T-helper 9 cell (primary cell): ENCODE data around the gene IST1.
"Not testable (repeated sequence)": the region's sequence is repeated elsewhere in the genome, so short reads cannot be mapped to it uniquely, and the experiment has no call there.

ENCODE experiments used
- DNase-seq: peaks from one replicate; pipeline ENCODE4 v3.0.0-alpha.2; 2020

IST1 gene

DNA sequence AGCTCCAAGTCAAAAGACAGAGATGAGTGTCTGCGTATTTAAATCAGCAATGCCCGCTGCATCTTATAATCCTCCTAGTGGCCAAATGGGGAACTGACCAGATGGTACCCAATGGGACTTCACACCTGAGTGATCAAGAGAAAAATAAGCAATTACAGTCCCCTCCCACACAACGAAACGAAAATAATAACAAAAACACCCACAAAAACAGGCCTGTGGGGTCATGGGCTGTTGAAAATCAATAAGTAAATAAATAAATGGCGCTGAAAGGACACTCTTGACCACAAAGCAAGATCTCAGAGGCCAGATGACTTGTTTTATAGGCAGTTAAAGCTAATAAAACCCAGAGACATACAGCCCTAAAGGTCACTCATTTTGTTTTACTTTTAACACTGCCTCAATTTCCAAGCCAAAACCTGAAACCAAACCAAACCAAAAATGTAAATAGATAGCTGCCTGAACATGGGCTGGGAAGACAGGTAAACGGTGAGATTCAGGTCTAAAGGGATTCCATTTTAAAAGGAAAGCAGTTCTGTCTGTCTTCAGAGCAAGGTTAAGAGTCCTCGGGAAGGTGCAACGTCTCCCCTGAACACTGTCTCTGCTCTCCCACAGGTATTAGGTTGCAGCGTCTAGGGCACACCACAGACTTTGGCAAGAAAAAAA lies 12.7 kb upstream of the IST1 start:
- DNase-seq = peak; percentile 66

DNA sequence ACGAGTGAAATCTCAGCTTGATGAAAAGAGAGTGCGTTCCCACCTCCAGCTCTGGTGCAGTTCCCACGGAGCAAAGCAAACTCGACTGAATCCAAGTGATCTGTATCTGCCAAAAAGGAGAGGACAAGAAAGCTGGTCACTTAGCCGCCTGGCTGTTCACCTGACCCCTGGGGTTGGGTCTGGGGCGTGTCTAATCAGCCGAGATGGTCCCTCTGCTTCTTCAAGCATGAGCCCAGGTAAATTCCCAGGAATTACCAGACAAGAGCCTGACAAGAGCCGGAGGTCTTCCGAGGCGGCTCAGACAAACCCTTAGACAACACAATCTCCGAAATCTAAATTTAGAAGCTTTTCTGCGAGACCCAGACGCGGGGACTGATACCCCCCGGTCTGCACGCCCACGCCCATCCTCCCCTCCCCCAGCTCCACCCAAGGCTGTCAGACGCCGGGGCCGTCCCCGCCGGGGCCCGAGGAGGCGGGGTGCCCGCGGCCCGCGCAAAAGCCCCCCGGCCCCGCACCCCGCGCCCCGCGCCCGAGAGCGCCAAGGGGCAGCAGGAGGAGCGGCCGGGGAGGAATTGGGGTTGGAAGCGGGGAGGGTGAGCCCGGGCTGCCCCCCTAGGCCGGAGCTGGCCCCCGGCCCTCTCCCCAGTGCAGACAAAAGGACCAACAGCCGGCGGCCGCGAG lies 12.0 kb upstream of the IST1 start:
- peak; percentile 51 for DNase-seq

DNA sequence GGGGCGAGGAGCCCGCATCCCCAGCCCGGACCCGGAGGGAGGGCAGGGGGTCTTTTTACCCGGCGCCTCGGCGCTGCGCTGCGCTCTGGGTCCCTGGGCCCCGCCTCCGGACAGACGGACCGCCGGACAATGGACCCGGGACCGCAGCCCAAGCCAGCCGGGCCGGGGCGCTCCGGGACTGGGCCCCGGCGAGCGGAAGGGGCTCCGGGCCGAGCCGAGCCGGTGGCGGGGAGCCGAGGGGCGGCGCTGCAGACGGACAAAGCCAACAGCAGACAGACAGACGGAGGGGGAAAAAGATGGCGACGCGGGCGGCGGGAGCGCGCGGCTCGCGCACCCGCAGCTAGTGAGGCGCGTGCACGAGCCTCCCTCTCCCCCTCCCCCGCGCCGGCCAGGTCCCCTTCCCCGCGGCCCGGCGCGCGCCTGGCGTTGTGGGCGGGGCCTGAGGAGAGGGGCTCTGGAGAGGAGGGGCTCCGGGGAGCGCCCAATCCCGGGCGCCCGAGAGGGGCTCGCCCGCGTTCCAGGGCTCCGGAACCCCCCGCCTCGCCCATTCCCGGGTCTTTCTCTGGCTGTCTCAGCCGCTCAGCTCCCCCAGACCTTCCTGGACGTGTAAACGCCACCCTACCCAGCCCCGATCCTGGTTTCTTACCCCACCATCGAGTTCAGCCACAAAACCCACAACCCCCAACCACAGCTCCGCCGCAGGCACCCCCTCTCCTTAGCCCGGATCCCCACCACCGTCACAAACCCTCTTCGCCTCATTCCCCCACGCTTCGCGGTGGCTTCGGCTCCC lies 11.3 kb upstream of the IST1 start, which contains the start of gene ZNF821:
Gene ZNF821 (minus strand): TSS at position 334 of the 790 bp plus-strand sequence. CDS start 4,236 bp downstream, outside the sequence.
- DNase-seq = peak; percentile 79

DNA sequence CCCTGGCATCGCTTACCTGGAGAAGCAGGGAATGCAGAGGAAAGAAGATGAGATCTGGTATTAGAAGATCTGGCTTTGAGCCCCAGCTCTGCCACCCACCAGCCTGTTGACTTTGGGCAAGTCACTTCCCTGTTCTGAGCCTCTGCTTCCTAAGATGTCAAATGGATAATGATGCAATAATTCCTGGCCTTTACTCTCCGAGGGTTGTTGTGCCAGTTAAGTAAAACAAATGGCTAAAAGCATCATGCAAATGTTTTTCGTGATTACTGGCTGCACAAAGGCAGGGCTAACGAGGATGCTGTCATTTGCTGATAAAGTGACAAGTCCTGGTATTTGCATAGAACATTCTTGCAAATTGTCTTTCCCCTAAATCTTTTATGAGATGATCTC lies 10.1 kb upstream of the IST1 start:
- no peak for DNase-seq

DNA sequence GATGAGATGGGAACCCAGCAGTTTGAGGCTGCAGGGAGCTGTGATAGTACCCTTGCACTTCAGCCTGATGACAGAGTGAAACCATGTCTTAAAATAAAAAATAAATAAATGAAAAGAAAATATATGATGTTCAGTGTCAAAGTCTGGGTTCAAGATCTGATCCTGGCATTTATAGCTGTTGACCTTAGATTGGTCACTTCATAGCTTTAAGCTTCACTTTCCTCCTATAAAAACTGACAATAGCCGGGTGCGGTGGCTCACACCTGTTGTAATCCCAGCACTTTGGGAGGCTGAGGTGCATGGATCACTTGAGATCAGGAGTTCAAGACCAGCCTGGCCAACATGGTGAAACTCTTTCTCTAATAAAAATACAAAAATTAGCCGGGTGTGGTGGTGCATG lies 6.2 kb upstream of the IST1 start:
- DNase-seq = no peak

DNA sequence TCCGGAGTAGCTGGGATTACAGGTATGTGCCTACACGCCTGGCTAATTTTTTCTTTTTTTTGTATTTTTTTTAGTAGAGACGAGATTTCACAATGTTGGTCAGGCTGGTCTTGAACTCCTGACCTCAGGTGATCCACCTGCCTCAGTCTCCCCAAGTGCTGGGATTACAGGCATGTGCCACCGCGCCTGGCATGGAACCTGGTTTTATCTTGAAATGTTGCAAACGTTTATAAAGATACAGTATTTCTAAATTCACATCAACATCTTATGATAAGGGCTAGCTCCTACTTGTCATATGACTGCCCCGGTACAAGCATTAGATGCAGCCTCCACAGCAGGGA lies 1.5 kb upstream of the IST1 start:
- DNase-seq = no peak

DNA sequence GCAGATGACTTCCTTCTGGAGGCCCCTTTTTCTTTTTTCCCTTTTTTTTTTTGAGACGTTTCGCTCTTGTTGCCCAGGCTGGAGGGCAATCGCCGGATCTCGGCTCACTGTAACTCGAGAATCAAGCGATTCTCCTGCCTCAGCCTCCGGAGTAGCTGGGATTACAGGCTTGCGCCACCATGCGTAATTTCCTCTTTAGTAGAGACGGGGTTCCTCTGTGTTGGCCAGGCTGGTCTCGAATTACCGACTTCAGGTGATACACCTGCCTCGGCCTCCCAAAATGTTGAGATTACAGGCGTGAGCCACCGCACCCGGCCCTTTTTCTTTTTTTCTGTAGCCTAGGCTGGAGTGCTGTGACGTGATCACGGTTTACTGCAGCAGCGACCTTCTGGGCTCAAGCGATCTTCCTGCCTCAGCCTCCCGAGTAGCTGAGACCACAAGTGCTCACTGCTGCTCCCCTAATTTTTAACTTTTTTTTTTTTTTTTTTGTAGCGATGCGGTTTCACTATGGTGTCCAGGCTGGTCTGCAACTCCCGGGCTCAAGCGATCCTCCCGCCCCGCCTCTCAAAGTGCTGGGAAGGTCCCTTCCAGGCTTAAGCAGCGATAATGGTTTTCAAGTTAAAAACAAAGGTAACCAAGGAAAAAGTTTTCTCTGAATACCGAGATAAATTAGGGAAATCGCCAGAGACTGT lies 956 bp upstream of the IST1 start:
- peak; percentile 21 for DNase-seq

DNA sequence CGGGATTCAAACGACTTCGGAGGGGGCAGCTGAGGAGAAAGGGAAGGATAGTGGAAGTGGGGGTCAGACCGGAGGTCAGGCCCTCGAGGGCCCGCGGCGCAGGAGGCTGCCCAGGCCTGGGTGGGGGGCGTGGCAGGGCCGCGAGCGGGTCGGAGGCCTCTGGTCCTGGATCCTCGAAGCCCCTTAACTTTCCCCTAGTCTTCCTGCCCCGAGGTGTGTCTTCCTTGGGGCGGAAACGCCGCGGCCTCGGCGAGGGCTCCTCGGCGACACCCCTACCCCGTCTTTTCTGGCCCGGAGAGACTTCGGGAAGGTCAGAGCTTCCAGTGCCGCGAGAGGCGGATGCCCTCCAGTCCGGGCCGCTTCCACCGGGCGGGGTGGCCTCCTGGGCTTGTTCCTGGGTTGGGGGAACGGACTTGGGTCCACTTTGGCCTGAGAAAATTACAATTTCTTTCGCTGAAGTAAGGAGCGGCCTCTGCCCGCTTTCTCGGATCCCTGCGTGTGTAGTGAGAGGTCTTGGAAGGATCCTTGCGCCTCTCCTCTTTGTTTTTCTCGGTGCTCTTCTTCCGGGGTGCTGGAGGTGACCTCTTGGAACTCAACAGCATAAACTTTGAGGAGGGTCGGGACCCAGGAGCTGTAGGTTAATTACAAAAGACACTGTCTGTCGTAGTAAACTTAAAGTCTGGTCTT lies 491 bp downstream of the IST1 start:
- DNase-seq = no peak

DNA sequence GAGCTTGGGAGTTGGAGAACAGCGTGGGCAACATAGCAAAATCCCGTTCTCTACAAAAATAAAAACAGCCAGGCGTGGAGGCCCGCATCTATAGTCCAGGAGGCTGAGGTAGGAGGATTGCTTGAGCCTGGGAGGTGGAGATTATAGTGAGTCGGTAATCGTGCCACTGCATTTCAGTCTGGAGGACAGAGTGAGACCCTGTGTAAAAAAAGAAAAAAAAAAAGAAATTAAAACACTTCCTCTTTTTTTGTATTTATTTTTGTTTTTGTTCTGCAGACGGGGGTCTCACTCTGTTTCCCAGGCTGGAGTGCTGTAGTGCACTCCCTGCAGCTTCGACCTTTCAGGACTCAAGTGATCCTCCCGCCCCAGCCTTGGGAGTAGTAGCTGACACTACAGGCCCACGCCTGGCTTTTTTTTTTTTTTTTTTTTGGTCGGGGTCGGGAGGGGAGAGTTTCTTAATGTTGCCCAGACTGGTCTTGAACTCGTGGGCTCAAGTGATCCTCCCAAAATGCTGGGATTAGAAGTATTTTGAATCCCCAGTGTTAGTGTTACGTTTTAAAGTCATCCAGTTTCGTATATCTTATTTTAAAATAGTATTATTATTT lies 1.5 kb downstream of the IST1 start:
- DNase-seq = no peak

DNA sequence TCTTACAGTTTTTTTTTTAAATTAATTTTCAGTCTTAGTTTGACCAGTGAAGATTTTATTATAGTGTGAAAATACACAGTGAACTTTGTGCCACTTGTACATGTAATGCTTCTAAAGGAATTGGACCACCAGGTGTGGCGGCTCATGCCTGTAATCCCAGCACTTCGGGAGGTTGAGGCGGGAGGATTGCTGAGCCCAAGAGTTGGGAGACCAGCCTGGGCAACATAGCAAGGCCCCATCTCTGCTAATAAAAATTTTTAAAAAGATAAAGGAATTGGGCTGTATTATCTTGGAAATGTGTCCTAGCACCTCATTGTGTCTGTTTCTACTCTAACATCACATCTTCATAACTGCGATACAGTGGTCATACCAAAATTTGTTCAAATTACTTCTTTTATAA lies 3.8 kb downstream of the IST1 start:
- DNase-seq = no peak

DNA sequence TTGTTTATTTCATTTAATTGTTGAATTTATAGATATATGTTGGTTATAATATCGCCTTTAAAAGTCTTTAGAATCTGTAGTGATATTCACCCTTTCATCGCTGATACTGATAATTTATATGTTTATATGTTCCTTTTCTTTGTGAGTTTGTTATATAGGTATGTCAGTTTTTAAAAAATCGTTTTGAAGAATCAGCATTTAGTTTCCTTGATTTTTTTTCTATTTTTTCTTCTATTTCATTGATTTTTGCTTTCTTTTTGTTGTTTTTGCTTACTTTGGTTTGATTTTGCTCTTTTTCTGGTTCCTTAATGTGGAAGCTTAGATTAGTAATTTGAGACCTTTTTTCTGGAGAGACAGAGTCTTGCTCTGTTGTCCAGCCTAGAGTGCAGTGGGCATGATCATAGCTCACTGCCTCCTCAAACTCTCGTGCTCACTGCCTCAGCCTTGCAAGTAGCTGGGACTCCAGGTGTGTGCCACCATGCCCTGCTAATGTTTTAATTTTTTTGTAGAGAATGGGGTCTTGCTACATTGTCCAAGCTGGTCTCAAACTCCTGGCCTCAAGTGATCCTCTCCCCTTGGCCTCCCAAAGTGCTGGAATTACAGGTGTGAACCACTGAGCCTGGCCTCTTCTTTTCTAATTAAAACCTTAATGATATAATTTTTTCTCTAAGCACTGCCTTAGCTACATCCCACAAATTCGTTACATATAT lies 7.5 kb downstream of the IST1 start:
- no peak for DNase-seq

DNA sequence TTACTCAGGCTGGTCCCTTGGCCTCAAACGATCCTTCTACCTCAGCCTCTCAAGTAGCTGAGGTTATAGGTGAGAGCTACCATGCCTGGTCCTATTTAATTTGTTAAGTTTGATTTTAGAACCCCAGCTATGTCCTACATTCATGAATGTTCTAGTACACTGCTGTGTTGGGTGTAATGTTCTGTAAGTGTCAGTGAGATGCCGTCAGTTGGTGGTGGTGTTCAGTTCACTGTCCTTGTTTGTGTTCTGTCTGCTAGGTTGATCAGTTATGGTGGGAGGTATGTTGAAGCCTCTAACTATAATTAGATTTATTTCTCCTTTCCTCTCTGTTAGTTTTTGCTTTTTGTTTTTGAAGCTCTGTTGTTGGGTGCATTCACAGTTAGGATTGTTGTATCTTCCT lies 8.3 kb downstream of the IST1 start:
- DNase-seq = no peak

DNA sequence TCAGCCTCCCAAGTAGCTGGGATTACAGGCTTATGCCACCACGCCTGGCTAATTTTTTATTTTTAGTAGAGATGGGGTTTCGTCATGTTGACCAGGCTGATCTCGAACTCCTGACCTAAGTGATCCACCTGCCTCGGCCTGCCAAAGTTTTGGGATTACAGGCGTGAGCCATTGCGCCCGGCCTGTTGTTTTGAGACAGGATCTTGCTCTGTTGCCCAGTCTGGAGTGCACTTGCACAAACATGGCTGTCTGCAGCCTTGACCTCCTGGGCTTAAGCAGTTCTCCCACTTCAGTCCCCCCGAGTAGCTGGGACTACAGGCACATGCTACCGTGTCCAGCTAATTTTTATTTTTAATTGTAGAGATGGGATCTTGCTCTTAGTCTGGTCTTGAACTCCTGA lies 8.9 kb downstream of the IST1 start:
- no peak for DNase-seq

DNA sequence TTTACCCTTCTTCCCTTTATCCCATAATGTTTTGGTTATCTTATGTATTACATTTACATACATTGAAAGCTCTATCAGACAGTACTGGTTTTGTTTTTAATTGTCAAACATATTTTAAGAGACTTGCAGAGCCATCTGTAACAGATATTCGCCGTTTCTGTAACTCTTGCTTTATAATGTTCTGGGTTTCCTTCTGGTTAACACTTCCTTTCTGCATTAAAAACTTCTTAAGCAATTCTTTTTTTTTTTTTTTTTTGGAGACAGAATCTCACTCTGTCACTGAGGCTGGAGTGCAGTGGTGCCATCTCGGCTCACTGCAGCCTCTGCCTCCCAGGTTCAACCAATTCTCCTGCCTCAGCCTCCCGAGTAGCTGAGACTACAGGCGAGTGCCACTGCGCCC lies 10.4 kb downstream of the IST1 start:
- DNase-seq = not testable (repeated sequence)

DNA sequence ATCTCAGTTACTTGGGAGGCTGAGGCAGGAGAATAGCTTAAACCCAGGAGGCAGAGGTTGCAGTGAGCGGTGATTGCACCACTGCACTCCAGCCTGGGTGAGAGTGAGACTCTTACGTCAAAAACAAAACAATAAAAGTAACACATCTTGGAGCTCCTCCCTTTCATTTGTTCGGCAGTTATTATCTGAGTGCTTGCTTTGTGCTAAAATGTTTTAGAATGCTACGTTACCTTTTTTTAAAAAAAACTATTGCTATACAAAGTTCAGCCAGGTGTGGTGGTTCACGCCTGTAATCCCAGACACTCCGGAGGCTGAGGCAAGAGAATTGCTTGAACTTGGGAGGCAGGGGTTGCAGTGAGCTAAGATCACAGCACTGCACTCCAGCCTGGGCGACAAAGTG lies 15.8 kb downstream of the IST1 start:
- DNase-seq = no peak

DNA sequence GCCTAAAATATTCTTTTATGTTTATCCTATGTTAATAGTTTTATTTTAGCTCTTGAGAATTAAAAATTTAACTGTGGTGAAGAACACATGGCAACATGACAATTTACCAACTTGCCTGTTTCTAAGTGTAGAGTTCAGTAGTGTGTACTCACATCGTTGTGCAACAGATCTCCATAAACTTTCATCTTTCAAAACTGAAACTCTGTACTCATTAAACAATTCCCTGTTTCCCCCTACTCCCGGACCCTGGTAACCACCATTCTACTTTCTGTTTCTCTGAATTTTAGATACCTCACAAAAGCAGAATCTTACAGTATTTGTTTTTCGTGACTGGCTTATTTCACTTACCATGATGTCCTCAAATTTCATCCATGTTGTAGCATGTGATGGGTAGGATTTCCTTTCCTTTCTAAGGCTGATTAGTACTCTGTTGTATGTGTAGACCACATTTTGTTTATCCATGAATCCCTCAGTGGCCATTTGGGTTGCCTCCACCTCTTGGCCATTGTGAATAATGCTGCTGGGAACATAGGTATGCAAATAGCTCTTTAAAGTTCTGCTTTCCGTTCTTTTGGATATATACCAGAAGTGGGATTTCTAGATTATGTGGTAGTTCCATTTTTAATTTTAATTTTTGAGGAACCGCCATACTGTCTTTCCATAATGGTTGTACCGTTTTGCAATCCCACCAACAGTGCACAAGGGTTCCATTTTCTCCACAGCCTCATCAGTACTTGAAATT lies 17.4 kb downstream of the IST1 start:
- DNase-seq = no peak

DNA sequence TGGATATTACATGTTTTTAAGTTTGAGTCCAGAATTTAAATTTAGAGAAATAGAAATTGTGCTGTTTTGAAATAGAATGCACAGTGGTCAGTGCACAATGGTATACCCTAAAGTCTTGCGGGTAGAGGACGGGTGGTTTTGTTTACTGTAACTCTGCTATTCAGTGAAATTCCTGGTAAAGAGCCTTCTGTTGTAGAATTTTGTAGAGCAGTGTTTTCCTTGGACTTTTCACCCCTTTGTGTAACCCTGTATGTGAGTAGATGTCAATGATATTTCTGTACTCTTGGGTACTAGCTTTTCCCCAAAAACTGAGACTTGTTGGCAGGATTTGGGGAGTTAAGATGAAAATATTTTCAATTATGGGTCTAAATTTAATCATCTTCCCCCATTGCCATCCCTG lies 19.5 kb downstream of the IST1 start:
- DNase-seq = no peak

DNA sequence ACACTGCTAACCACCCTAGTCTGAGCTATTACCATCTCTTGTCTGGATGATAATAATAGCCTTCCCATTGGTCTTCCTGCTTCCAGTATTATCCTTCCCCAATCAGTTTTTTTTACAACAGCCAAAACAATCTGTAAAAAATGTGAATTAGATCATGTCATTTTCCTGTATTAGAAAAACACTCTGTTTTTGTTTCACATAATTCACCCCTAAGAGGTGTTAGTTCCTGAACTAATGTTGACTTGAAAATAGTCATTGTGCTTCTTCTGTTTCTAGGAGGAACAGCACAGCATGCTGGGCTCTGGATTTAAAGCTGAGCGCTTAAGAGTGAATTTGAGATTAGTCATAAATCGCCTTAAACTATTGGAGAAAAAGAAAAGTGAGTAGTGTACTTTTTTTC lies 20.0 kb downstream of the IST1 start:
- DNase-seq = no peak

DNA sequence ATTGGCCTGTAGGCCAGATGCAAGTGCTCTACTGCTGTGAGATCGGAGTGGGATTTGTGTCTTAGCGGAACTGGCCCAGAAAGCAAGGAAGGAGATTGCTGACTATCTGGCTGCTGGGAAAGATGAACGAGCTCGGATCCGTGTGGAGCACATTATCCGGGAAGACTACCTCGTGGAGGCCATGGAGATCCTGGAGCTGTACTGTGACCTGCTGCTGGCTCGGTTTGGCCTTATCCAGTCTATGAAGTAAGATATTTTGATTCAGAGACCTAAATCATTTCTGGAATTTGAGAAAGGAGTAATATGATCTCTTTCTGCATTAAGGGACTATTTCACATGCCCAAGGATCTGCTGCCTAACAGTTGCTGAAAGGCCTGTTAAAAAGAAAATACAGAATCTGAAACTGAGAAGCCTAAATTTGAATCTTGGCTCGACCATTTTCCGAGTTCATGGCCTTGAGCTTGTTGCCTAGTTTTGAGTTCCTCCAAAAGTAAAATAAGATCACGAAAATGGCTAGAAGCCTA lies 21.1 kb downstream of the IST1 start:
- no peak for DNase-seq

DNA sequence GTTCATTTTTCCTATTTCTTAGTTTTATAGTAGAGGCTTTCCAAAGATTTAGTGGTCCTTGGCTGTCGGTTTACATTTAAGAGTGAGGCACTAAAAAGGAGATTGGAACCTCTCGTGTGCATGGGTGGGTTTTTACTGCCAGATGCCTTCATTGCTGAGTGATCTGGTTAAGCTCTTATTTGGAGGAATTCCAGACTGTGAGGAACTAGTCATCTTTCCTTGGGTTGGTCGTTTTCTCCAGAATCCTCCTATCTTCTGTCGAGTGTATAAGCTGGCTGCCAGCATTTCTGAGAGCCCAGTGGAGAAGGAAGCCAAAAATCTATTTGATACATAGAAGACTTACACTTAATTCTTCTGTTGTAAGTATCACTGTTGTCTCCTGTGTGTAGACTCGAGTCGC lies 22.6 kb downstream of the IST1 start:
- DNase-seq = no peak

DNA sequence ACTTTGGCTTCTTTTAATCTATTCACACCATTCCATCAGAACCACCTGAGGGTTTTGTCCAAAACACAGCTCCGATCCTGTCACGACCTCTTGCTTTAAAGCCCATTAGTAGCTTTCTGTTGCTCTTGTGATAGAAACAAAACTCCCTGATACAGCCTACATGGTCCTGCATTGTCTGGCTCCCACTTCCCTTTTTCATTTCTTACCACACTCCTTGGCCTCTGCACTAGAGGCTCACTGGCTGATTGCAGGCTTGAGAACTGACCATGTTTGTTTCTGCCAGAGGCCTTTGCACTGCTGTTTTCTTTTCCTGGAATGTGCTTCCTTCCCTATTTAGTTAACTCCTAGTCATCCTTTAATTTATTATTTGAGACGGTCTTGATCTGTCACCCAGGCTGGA lies 23.7 kb downstream of the IST1 start:
- DNase-seq = no peak
